Testis (tissue), 2 donors: ENCODE data around the gene STK17A.

Source experiments
- POLR2A ChIP-seq: fragments of 450-650 bp; IDR thresholded peaks from one replicate; pipeline ENCODE4 v1.6.1; 2017; ENCODE audit warnings: antibody characterized with exemption, mild to moderate bottlenecking, moderate library complexity
- TF ChIP-seq, protein P1 (sequence below), 3 experiments: fragments of 450-650 bp in 2 of 3; fragments of 200-600 bp in 1 of 3; sonication (generic) in 1 of 3; IDR thresholded peaks; one replicate each; pipeline ENCODE4 v1.5.1; 2016 to 2019; ENCODE audit warnings: antibody characterized with exemption in 3 of 3, mild to moderate bottlenecking in 2 of 3, moderate library complexity in 1 of 3

DNA sequence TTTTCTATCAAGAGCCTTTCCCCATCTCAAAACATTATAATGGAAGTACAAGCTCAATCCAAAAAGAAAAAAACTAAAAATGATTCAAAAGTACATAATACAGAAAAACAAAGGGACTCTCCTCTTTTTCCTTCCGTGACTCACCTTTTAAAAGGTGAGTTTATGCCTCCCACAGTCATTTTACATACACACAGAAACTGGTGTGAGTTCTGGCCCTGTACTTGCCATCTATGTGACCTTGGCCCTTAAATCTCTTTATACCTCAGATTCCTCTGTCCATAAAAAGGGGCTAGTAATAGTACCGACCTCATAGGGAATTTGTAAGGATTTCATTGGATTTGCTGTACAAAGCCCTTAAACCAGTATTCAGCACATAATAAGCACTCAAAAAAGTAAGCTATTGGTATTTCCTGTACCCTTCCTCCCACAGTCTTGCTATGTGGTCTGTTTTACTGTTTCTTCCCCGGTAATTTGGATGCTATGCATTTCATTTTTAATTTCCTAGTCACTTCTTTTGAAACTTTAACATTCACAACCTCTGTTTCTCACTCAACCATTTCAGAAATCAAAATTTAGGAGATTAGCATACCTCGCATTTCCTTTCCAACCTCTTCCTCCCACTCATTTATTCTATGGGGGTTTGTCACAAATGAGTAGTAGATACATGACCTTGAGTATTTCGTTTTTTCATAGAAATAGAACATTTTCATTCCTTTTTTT is 39.0 kb downstream of the STK17A start:
- TF ChIP-seq, protein P1, sequence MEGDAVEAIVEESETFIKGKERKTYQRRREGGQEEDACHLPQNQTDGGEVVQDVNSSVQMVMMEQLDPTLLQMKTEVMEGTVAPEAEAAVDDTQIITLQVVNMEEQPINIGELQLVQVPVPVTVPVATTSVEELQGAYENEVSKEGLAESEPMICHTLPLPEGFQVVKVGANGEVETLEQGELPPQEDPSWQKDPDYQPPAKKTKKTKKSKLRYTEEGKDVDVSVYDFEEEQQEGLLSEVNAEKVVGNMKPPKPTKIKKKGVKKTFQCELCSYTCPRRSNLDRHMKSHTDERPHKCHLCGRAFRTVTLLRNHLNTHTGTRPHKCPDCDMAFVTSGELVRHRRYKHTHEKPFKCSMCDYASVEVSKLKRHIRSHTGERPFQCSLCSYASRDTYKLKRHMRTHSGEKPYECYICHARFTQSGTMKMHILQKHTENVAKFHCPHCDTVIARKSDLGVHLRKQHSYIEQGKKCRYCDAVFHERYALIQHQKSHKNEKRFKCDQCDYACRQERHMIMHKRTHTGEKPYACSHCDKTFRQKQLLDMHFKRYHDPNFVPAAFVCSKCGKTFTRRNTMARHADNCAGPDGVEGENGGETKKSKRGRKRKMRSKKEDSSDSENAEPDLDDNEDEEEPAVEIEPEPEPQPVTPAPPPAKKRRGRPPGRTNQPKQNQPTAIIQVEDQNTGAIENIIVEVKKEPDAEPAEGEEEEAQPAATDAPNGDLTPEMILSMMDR (IDR thresholded peaks at IDR 0.05): no peak
- no peak for TF ChIP-seq POLR2A
